Activated naive CD4-positive, alpha-beta T cell treated with anti-CD3 and anti-CD28 coated beads, Interleukin-2, amount 50 U/mL, for 72 hours (primary cell): Measurements from ENCODE around the gene AHCYL1. TPM values are rescaled to one million over a fixed set of nuclear protein-coding genes. Genes with fewer than 3 reads are reported as not detected.

Source experiments
- ATAC-seq, 2 donors: fragments of 150-1000 bp; cut with Tn5 transposase; 2 replicates each; pipeline ENCODE4 v1.10.0; 2021; ENCODE audit warnings: mild to moderate bottlenecking in 2 of 2, moderate library complexity in 2 of 2
- DNase-seq, 2 donors: peaks; one replicate each; pipeline ENCODE4 v3.0.0; 2021 to 2022; ENCODE audit warnings: low spot score in 2 of 2
- H3K27ac Mint-ChIP-seq, 2 donors: one replicate each; pipeline ENCODE4 v1.8.0; 2022; ENCODE audit warnings: mild to moderate bottlenecking in 2 of 2, mixed read lengths in 2 of 2
- H3K36me3 Mint-ChIP-seq, 2 donors: one replicate each; pipeline ENCODE4 v1.8.0; 2022; ENCODE audit warnings: mixed read lengths in 2 of 2
- H3K9me3 Mint-ChIP-seq, 2 donors: one replicate each; pipeline ENCODE4 v1.8.0; 2022; ENCODE audit warnings: mixed read lengths in 2 of 2
- total RNA-seq, 2 donors: library from RNA; stranded (reverse); gene quantifications; one replicate each; pipeline ENCODE4 v1.2.3, GENCODE V29; 2022

The AHCYL1 gene
- total RNA-seq, 2 donors from 2014 or later = 78.8 to 112 TPM

DNA sequence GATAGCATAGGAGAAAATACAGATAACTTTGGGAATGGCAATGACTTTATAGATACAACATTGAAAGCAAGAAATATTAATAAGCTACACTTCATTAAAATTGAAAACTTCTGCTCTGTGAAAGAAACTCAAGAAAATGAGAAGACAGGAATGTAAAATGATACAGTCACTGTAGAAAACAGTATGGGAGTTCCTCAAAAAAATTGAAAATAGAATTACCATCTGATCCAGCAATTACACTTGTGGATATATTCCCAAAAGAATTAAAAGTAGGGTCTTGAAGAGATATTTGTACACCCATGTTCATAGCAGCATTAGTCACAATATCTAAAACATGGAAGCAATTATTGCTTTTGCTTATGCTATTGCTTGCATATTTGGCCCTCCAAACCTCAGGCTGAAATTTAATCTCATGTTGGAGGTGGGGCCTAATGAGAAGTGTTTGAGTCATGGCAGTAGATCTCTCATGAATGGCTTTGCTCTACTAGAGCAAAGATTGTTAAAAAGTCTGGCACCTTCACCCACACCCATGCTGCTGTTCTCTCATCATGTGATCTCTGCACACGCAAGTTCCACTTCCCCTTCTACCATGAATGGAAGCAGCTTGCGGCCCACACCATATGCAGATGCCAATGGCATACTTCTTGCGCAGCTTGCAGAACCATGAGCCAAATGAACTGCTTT, 15.3 kb upstream of the AHCYL1 start:
- no peaks in the 10 kb centered on the region for H3K9me3 Mint-ChIP-seq
- DNase-seq = no peak
- no peak overlapping the region for H3K27ac Mint-ChIP-seq
- no peaks in the 10 kb centered on the region for H3K36me3 Mint-ChIP-seq
- ATAC-seq = no peak

DNA sequence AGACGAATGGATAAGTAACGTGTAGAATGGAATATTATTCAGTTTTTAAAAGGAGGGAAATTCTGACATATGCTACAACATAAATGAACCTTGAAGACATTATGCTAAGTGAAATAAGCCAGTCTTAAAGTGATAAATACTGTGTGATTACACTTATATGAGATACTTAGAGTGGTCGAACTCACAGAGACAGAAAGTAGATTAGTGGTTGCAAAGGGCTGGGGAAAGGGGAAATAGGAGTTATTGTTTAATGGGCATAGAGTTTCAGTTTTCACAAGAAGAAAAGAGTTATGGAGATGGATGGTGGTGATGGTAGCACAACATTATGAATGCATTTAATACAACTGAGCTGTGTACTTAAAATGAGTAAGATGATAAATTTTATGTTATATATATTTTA, 14.7 kb upstream of the AHCYL1 start:
- Mint-ChIP-seq H3K36me3 (no peaks in the 10 kb centered on the region), H3K27ac (no peak overlapping the region), H3K9me3 (no peaks in the 10 kb centered on the region)
- DNase-seq = no peak
- ATAC-seq = no peak

DNA sequence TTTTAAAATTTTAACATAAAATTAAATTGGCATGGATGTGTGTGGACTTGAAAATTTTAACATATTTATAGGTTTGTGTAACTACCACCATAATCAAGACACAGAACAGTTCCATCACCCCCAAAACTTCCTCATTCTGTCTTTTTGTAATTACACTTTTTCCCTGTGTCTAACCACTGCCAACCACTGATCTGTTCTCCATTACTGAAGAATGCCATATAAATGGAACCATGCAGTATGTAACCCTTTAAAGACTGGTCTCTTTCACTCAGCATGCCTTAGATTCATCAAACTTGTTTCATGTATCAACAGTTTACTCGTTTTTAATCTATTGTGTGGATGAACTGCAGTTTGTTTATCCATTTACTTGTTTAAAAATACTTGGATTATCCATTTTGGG, 13.0 kb upstream of the AHCYL1 start:
- no peak for ATAC-seq
- Mint-ChIP-seq H3K9me3 (no peaks in the 10 kb centered on the region), H3K36me3 (no peaks in the 10 kb centered on the region)

DNA sequence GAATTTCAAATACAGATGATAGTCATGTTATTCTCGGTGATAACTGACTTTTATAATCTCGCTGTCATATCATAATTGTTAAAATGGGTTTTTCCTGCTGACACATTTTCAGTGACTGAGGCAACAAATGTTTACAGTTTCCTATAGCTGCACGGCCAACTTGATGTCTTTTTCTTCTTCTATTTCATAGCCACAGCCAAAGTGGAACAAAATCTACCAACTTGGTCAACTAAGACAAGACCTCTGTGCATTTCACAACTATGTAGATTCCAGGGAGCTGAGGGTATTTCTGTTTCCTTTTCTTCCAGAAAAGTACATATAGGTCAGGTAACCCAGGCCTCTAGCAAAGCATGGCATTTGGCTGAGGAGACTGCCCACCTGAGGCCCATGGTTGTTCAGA, 10.4 kb upstream of the AHCYL1 start:
- ATAC-seq (no peak), DNase-seq (no peak)
- Mint-ChIP-seq H3K27ac (no peak overlapping the region), H3K36me3 (no peaks in the 10 kb centered on the region), H3K9me3 (no peaks in the 10 kb centered on the region)

More for the DNA sequence above, 13.0 kb upstream of the AHCYL1 start:
- DNase-seq = no peak
- H3K27ac Mint-ChIP-seq = no peak overlapping the region

DNA sequence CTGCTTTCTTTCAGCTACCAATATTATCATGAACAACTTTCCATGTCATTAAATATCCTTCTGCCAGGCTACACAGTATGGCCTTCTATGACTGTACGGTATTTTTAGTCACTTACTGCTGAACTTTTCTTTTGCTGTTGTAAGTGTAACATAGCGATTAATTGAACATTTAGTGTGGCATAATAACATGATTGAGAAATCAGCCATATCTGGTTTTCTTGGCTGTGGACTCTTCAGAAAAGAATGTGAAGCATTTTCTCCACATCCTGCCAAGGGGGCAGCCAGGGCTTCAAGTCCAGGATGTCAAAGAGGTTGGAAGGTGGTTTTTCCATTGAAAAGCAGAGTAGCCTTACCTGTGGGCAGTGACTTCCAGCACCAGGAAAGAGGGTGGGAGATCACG, 8.8 kb upstream of the AHCYL1 start:
- H3K9me3 Mint-ChIP-seq = no peaks in the 10 kb centered on the region
- ATAC-seq (no peak), DNase-seq (no peak)
- peak overlapping the region in 1 of 2 donors; percentile 9 for H3K27ac Mint-ChIP-seq
- no peaks in the 10 kb centered on the region for H3K36me3 Mint-ChIP-seq

DNA sequence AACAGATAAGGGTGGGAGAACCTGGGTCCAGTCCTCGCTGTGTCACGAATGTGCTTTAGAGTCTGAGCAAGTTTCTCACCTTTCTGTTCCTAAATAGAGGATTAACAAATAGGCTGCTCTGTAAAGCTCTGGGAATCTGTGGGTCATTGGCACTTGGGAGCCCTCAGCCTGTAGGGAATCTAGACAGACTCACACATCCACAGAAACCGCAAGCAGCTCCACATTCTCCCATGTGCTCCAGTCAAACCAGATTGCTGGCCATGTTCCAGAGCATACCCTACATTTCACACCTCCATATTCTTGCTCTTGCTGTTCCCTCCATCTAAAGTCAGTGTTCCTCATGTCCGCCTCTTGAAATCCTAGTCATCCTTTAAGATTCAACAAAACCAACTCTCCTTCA, 7.8 kb upstream of the AHCYL1 start:
- ATAC-seq (no peak), DNase-seq (no peak)
- no peak overlapping the region for H3K27ac Mint-ChIP-seq
- no peaks in the 10 kb centered on the region for H3K9me3 Mint-ChIP-seq
- H3K36me3 Mint-ChIP-seq = no peaks in the 10 kb centered on the region

DNA sequence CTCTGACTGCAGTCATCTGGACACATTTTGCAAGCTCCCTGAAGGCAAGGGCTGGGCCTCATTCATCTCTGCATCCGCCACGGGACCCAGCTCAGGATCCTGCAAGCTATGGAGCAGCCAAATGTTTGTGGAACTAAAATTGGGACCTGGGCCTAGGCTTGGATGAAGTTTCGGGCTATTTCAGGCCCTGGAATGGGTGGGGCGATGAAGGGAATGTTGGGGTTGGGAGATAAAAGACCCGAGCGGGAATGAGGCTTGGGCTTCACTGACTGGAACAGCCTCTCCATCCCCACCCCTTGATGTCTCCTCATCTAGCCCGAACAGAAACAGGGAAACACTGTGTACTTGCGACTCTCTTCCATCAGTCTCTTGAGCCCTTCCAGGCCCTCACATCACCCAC, 7.3 kb upstream of the AHCYL1 start:
- ATAC-seq (no peak), DNase-seq (no peak)
- peak overlapping the region in 1 of 2 donors; percentile 18 for H3K27ac Mint-ChIP-seq
- no peaks in the 10 kb centered on the region for H3K9me3 Mint-ChIP-seq
- H3K36me3 Mint-ChIP-seq = no peaks in the 10 kb centered on the region

DNA sequence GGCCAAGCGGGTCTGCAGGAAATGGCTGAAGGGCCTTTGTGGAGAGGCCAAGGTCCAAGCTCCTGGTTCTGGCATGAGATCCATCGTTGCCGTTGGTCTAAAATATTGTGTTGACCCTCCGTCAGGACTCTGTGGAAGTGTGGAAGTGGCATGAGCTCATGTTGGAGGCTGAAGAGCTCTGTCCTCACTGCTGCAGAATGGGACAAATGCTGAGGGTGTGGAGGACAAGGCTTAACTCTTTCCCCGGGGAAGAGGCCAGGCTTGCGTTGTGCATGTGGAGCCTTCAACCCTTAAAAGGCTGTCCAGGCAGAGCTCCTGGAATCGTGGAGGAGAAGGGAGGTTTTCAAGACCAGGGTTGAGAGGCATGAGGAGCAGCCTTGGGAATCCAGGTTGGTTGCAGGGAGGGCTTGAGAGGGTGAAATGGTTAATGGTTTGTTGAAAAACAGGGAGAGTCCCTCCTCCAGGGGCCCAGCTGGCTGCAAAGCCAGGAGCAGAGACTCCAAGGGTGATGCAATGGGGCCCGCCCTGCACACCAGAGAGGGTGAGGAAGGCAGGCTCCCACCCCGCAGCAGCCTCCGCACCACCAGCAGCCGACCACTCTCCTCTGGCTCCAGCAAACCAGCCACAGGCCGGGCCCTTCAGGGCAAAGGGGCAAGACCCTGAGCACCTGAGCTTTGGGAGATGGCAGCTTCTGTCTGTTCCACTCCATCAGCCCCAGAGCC, 6.7 kb upstream of the AHCYL1 start:
- no peaks in the 10 kb centered on the region for H3K9me3 Mint-ChIP-seq
- no peak for DNase-seq

DNA sequence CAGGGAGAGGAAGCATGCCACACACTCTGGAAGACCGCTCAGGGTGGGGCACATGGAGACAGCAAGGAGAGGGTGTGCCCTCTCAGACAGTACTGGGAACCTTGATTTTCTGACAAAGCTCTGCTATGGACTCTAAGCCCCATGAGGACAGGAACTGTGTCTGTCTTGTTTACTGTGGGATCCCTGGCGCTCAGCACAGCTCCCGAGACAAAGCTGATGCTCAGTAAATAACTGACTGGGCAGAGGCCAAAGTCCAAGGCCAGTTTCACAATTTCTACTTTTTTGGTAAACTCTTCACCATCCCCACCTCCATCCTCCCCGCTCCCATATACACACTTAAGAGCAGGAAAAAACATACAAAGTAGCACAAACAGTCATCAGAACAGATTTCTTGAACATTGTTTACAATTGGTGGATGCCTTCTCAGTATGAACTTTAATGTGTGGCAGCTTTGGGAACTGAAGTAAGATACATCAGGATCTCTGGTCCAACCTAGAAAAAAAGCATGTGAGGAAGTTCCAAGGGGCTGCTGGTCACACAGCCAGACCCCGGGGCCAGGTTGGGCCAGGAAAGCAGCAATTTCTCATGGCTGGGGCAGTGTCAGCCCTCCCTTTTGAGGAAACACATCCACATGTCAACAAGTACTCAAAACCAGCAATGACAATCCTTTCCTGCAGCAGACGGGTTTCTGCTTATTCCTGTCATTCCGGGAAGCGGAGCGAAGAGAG, 5.6 kb upstream of the AHCYL1 start:
- ATAC-seq (no peak), DNase-seq (no peak)
- H3K36me3 Mint-ChIP-seq = no peaks in the 10 kb centered on the region
- H3K27ac Mint-ChIP-seq = no peak overlapping the region
- no peaks in the 10 kb centered on the region for H3K9me3 Mint-ChIP-seq

More for the DNA sequence above, 6.7 kb upstream of the AHCYL1 start:
- no peaks in the 10 kb centered on the region for H3K36me3 Mint-ChIP-seq
- no peak for ATAC-seq
- H3K27ac Mint-ChIP-seq = peak overlapping the region in 1 of 2 donors; percentile 18

DNA sequence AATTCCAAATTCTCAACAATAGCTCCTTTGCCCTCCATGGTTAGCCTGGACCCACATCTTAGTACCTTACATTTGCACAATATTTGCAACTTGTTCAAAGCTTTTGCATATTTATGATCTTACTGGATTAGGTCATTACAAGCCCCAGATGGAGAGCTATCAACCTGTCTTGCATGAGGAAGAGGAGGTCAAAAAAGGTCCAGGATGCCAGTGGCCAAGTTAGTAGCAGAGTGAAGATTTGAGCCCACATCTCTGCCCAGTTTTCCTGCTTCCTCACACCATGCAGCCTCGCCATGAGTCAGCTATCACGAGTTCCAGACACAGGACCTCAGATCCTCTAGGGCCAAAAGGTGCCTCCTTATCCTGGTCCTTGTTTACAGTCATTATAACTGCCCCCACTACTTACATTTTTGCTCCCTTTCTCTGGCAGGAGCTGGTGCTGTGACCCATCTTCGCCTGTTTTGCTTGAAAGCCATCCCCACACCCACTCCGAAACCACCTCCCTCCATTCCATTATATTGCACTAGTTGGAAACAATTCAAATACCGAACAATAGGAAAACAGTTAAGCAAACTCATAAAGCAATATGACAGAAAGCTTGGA, 5.0 kb upstream of the AHCYL1 start:
- Mint-ChIP-seq H3K9me3 (no peaks in the 10 kb centered on the region), H3K36me3 (peaks cover 2% of the 10 kb centered on the region in 2 donors), H3K27ac (peak overlapping the region in 1 of 2 donors; percentile 10)
- ATAC-seq (no peak), DNase-seq (no peak)

DNA sequence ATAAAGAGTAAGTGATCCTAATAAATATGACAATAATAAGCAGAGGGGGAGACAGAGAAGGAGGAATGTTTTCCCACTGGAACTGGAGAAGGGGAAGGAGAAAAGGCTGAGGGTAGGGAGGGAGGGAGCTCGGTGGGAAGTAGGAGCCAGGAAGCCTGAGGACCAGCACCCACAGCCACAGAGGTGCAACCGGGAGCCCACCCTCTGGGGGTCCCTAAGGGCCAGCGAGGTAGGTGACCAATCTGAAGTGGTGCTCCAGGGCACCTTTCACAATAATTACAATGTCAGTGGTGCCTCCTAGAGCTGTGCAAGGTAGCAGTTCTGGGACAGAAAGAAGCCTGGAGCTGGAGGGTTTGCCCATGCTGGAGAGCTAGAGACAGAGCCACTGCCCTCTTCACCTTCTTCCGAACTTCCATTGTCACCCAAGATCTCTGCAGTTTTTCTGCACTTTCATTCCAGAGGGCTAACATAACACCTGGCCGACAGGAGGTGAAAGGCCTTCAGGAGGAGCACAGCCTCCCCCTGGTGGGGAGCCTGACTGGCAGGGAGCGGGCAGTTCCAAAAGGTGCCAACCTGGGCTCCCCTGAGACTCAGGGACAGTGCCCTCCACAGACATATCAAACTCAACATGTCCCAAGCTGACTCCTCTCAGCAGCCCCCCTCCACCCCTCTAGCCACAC, 4.1 kb upstream of the AHCYL1 start:
- Mint-ChIP-seq H3K27ac (no peak overlapping the region), H3K36me3 (peaks cover 9% of the 10 kb centered on the region in 2 donors)
- ATAC-seq = no peak

DNA sequence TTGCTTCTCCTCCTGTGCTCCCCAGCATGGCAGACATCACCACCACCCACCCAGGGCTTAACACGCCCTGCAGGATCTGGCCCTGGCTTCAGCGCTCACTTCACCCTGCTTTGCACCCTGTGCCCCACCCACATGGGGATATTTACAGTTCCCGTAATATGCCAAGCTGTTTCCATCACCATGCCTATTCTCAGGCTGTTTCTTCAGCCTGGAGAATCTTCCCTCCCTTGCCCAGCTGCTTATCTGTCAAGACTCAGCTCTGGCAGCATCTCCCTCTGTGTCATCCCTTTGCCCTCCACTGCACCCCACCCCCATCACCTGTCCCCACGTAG, 3.6 kb upstream of the AHCYL1 start:
- DNase-seq = no peak
- no peak for ATAC-seq
- Mint-ChIP-seq H3K9me3 (no peaks in the 10 kb centered on the region), H3K27ac (no peak overlapping the region), H3K36me3 (peaks cover 14% of the 10 kb centered on the region in 2 donors)

More for the DNA sequence above, 4.1 kb upstream of the AHCYL1 start:
- no peaks in the 10 kb centered on the region for H3K9me3 Mint-ChIP-seq
- peak in 1 of 2 donors; percentile 17 for DNase-seq

DNA sequence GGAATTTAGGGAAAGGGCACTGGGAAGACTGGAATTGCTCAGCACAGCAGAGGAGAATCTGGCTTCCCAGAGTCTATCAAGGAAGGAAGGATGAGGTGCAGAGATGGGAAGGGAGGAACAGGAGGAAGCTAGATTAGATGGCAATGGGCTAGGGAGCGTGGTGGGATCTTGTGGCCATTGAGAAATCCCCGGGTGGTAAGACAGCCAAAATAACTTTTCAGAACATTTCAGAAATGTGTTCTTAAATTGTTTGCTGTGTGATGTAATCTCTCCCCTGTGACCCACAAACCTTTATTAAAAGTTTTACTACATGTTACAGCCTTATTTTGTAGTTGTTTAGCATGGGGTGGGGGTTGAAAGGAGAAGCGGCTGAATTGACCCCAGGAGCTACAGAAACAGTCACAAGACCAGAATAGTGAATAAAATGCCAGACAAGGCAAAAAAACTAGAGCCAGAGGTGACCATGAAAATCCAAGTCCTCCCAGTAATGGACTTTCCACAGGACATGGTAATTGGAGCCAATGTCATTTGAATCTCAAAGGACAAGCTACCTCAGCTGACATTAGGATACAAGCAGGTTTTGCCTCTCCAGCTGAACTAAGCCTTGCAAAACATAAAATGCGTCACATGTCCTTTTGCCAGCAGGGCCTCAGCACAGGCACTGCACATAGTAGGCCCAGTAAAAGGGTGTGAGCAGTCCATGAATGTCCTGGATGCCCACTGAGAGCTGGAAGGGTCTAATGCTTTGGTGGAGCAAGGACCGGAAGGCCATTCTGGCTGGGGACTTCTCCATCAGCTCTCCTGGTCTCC, 980 bp upstream of the AHCYL1 start:
- Mint-ChIP-seq H3K27ac (peak overlapping the region in 1 of 2 donors; percentile 99), H3K36me3 (peaks cover 17 to 20% of the 10 kb centered on the region in 2 donors), H3K9me3 (no peaks in the 10 kb centered on the region)
- DNase-seq = no peak
- no peak for ATAC-seq

DNA sequence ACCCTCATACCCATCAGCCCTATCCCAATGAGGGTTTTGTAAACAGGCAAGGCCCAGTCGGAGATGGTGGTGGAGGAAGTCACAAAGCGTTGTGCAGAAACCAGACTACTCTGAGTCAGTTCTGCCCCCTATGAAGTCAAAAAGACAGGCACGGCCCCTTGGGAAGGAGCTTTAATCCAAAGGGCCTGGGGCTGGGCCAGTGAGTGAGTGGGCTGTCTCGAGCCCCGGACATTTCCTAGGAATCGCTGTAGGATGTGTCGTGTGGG, 442 bp upstream of the AHCYL1 start:
- H3K36me3 Mint-ChIP-seq = peaks cover 17 to 20% of the 10 kb centered on the region in 2 donors
- H3K27ac Mint-ChIP-seq = peak overlapping the region in 1 of 2 donors; percentile 99
- no peak for DNase-seq
- H3K9me3 Mint-ChIP-seq = no peaks in the 10 kb centered on the region
- peak in 1 of 2 donors; percentile 1 for ATAC-seq

DNA sequence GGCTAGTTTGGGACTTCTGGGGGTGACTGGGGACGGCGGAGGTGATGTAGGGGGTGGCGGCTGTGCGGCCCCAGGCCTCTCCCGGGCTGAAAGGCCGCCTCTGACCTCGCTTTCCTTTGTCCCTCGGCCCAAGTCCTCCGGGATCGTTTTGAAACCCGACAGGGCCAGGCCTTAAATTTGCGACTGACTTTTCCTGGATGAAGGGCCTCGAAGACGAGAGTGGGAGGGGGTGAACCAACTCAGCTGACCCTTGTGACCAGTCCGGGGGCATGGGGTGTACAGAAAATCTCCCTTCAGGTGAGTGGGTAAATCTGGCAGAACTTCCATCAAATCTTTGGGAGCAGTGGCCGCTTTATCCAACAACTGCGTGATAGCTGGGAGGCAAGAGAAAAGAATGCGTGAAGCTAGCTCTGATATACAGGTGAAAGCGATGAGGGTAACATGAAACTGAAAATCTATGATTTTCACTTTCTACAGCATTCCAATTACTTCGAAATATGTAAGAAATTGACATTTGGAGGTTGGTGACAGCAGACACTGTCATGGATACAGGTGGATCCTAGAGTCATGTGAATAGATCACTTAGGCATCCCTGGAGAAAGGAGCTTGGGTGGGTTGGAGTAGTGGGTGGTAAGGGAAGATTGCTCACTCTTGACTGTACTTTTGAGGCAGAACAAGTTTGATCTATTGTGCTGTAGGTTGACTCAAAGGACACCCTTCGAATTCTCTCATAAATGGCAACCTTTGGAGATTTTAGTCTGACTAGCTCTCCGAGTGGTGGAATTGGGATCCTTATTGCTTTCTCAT, 885 bp downstream of the AHCYL1 start:
- peaks cover 17 to 20% of the 10 kb centered on the region in 2 donors for H3K36me3 Mint-ChIP-seq
- peak overlapping the region; percentile 99 for H3K27ac Mint-ChIP-seq
- DNase-seq (no peak), ATAC-seq (peak in 1 of 2 donors; percentile 36)
- H3K9me3 Mint-ChIP-seq = no peaks in the 10 kb centered on the region
